Gastroesophageal sphincter (tissue), 3 donors: ENCODE results near the gene NUF2.

Experiments
- EP300 ChIP-seq: sonication (generic); formaldehyde crosslinking; IDR thresholded peaks from one replicate; pipeline ENCODE4 v1.6.1; 2017; ENCODE audit warnings: antibody characterized with exemption, mild to moderate bottlenecking
- POLR2A ChIP-seq, 2 donors: fragments of 450-650 bp; IDR thresholded peaks; one replicate each; pipeline ENCODE4 v1.6.1; 2017; ENCODE audit warnings: antibody characterized with exemption in 2 of 2, mild to moderate bottlenecking in 2 of 2, moderate library complexity in 1 of 2
- TF ChIP-seq, protein P1 (sequence below), 4 experiments: fragments of 200-600 bp in 2 of 4; fragments of 450-650 bp in 2 of 4; sonication (generic) in 1 of 4; IDR thresholded peaks; one replicate each; pipeline ENCODE4 v1.5.1; 2017 to 2019; ENCODE audit warnings: antibody characterized with exemption in 4 of 4, mild to moderate bottlenecking in 2 of 4, moderate library complexity in 2 of 4

DNA sequence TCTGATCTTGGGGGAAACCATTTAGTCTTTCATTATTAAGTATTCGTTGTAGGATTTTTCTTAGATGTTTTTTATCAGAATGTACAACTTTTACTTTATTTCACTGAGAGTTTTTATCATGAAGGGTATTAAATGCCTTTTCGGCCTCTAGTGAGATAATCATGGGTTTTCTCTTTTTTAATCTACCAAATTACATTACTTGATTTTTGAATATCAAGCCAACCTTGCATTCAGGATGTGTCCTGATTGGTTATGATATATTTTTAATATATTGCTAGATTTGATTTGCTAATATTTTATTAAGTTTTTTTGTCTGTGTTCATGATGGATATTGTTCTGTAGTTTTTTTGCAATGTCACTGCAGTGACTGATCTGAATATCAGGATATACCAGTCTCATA lies 9.4 kb downstream of the NUF2 start:
- TF ChIP-seq, protein P1, sequence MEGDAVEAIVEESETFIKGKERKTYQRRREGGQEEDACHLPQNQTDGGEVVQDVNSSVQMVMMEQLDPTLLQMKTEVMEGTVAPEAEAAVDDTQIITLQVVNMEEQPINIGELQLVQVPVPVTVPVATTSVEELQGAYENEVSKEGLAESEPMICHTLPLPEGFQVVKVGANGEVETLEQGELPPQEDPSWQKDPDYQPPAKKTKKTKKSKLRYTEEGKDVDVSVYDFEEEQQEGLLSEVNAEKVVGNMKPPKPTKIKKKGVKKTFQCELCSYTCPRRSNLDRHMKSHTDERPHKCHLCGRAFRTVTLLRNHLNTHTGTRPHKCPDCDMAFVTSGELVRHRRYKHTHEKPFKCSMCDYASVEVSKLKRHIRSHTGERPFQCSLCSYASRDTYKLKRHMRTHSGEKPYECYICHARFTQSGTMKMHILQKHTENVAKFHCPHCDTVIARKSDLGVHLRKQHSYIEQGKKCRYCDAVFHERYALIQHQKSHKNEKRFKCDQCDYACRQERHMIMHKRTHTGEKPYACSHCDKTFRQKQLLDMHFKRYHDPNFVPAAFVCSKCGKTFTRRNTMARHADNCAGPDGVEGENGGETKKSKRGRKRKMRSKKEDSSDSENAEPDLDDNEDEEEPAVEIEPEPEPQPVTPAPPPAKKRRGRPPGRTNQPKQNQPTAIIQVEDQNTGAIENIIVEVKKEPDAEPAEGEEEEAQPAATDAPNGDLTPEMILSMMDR (IDR thresholded peaks at IDR 0.05) = no peak
- TF ChIP-seq EP300 (no peak), POLR2A (IDR thresholded peaks at IDR 0.05) (no peak)
